IPS-15b (cell line): ENCODE data around the gene AGBL4.

Experiments
- H3K27me3 ChIP-seq: one replicate; pipeline ENCODE4 v1.6.1; 2013; ENCODE audit warnings: low read length; ENCODE audit not compliant: control insufficient read depth, insufficient read depth
- H3K36me3 ChIP-seq: one replicate; pipeline ENCODE4 v1.6.1; 2013; ENCODE audit warnings: low read length; ENCODE audit not compliant: control insufficient read depth, insufficient read depth
- H3K4me1 ChIP-seq: one replicate; pipeline ENCODE4 v1.6.1; 2013; ENCODE audit warnings: mild to moderate bottlenecking, low read length; ENCODE audit not compliant: control insufficient read depth, insufficient read depth
- H3K4me3 ChIP-seq: one replicate; pipeline ENCODE4 v1.5.1; 2013; ENCODE audit warnings: low read depth, low read length
- H3K9ac ChIP-seq: one replicate; pipeline ENCODE4 v1.6.1; 2013; ENCODE audit warnings: low read depth, mild to moderate bottlenecking, low read length
- H3K9me3 ChIP-seq: one replicate; pipeline ENCODE4 v1.6.1; 2013; ENCODE audit warnings: mild to moderate bottlenecking, low read length; ENCODE audit not compliant: control insufficient read depth, insufficient read depth

The AGBL4 gene

DNA sequence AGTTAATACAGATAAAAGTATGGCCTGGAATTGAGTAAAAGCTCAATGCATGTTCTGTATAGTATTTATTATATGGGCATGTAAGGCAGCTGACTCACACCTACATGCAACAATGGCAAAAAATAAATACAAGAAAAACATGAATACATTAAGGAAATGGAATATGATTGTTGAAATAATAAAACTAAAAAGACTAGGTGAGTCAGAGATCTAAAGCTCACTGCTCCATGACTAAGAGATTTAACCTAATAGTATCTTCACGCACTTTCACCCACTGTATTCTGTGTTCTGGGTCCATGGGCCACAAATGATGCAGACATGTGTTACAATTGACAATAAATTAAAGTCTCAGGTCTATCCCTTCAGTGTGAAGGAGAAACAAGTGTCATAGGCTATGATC, 607.0 kb downstream of the AGBL4 start:
- no peaks in the 10 kb centered on the region for H3K4me1 ChIP-seq
- no peaks in the 10 kb centered on the region for H3K27me3 ChIP-seq
- H3K9me3 ChIP-seq = no peaks in the 10 kb centered on the region

GRCh38 chr1:49408346-49408745, 615.4 kb downstream of the AGBL4 start:
- Histone ChIP-seq H3K36me3 (no peaks in the 10 kb centered on the region), H3K27me3 (no peaks in the 10 kb centered on the region), H3K4me1 (no peaks in the 10 kb centered on the region), H3K9ac (no peak overlapping the region), H3K4me3 (no peak overlapping the region), H3K9me3 (no peaks in the 10 kb centered on the region)

More for the DNA sequence above, 607.0 kb downstream of the AGBL4 start:
- H3K36me3 ChIP-seq = no peaks in the 10 kb centered on the region
- H3K4me3 ChIP-seq = no peak overlapping the region
- H3K9ac ChIP-seq = no peak overlapping the region

GRCh38 chr1:49397086-49397485, 626.7 kb downstream of the AGBL4 start:
- Histone ChIP-seq H3K4me3 (no peak overlapping the region), H3K9me3 (no peaks in the 10 kb centered on the region), H3K9ac (no peak overlapping the region), H3K36me3 (no peaks in the 10 kb centered on the region), H3K27me3 (no peaks in the 10 kb centered on the region), H3K4me1 (no peaks in the 10 kb centered on the region)

DNA sequence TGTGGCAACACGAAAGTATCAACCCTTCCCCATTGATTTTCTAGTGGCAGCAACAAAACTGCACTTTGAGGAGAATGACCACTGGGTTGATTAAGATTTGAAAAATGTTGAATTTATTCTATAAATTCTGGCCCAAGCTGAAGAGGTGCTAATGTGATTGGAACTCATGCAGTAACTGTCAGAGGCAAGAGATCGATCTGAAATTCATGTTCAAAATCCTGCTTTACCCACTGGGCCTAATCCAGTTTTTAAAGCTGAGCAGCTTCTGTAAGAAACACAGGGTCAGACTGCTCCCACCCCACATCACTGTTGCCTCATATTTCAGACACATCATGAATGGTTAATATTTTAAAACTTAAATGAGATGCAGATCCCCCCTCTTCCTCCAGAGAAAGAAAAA, 629.6 kb downstream of the AGBL4 start:
- Histone ChIP-seq H3K36me3 (no peaks in the 10 kb centered on the region), H3K9ac (no peak overlapping the region), H3K4me3 (no peak overlapping the region), H3K27me3 (no peaks in the 10 kb centered on the region), H3K4me1 (no peaks in the 10 kb centered on the region), H3K9me3 (no peaks in the 10 kb centered on the region)

- no peaks in the 10 kb centered on the region for H3K27me3 ChIP-seq
- H3K9me3 ChIP-seq = no peaks in the 10 kb centered on the region
- H3K36me3 ChIP-seq = no peaks in the 10 kb centered on the region
- no peak overlapping the region for H3K4me3 ChIP-seq
- H3K9ac ChIP-seq = no peak overlapping the region
- no peaks in the 10 kb centered on the region for H3K4me1 ChIP-seq
Observed at GRCh38 chr1:49389699-49390098, 634.1 kb downstream of the AGBL4 start.

DNA sequence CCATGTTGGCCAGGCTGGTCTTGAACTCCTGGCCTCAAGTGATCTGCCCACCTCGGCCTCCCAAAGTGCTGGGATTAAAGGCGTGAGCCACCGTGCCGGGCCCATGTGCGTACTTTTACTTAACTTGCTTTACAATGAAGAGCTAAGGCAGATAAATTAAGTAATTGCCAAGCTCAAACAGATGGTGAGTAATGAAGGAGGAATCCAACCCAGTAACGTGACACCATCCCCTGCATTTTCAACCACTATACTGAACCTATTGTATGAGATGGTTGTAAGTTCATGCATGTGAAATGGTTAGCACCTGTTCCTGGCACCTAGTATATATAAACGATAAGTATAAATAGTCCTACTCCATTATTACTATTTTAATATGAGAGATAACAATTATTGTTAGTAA, 659.1 kb downstream of the AGBL4 start:
- no peaks in the 10 kb centered on the region for H3K9me3 ChIP-seq
- H3K9ac ChIP-seq = no peak overlapping the region
- no peaks in the 10 kb centered on the region for H3K36me3 ChIP-seq
- H3K4me1 ChIP-seq = peaks cover 2% of the 10 kb centered on the region
- no peaks in the 10 kb centered on the region for H3K27me3 ChIP-seq
- no peak overlapping the region for H3K4me3 ChIP-seq

DNA sequence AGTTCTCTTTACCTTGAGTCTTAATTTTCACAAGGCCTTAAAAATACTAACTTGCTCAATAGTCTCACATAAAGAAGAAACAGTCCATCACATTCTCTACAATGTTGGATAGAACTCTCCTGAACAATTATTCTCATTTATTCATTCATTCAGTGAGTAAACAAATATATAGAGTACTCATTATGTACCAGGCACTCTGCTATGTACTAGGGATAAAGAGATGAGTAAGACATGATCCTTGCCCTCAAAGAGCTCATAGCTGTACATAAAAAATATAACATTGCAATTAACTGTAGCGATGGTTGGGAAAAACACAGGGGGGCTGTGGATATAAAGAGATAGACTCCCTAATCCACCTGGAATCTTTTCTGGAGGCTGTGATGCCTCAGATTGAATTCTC, 660.1 kb downstream of the AGBL4 start:
- no peaks in the 10 kb centered on the region for H3K9me3 ChIP-seq
- no peak overlapping the region for H3K4me3 ChIP-seq
- H3K4me1 ChIP-seq = peaks cover 2% of the 10 kb centered on the region
- H3K9ac ChIP-seq = no peak overlapping the region
- no peaks in the 10 kb centered on the region for H3K27me3 ChIP-seq
- H3K36me3 ChIP-seq = no peaks in the 10 kb centered on the region

GRCh38 chr1:49358036-49358435, 665.7 kb downstream of the AGBL4 start:
- peaks cover 32% of the 10 kb centered on the region for H3K27me3 ChIP-seq
- no peaks in the 10 kb centered on the region for H3K36me3 ChIP-seq
- no peak overlapping the region for H3K4me3 ChIP-seq
- H3K9ac ChIP-seq = no peak overlapping the region
- peaks cover 15% of the 10 kb centered on the region for H3K4me1 ChIP-seq
- H3K9me3 ChIP-seq = no peaks in the 10 kb centered on the region

DNA sequence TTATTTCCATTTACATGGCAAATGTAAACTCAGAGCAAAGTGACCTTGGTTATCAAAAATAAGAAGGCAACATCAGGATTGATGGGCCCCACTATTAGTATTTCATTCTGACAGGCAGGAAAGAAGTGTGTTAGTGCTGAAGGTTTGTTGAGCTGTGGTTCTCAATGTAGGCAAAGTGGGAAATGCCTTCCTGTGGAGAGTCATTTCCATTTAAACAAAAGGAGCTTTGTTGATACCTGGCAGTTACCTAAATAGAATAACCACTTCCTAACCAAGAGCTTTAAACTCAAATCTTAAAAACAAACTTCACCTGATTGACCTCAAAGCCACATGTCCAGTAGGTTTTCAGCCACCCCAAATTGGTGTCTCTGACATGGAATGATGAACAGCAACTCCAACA, 667.2 kb downstream of the AGBL4 start:
- peaks cover 32% of the 10 kb centered on the region for H3K27me3 ChIP-seq
- no peaks in the 10 kb centered on the region for H3K9me3 ChIP-seq
- peaks cover 18% of the 10 kb centered on the region for H3K4me1 ChIP-seq
- H3K9ac ChIP-seq = no peak overlapping the region
- no peak overlapping the region for H3K4me3 ChIP-seq
- no peaks in the 10 kb centered on the region for H3K36me3 ChIP-seq

- Histone ChIP-seq H3K36me3 (no peaks in the 10 kb centered on the region), H3K4me3 (no peak overlapping the region), H3K9ac (no peak overlapping the region), H3K9me3 (no peaks in the 10 kb centered on the region), H3K27me3 (peaks cover 17% of the 10 kb centered on the region), H3K4me1 (peaks cover 13% of the 10 kb centered on the region)
Observed at GRCh38 chr1:49351768-49352167, 672.0 kb downstream of the AGBL4 start.

- H3K27me3 ChIP-seq = no peaks in the 10 kb centered on the region
- H3K9me3 ChIP-seq = no peaks in the 10 kb centered on the region
- no peak overlapping the region for H3K9ac ChIP-seq
- H3K4me3 ChIP-seq = no peak overlapping the region
- no peaks in the 10 kb centered on the region for H3K36me3 ChIP-seq
- peaks cover 3% of the 10 kb centered on the region for H3K4me1 ChIP-seq
Observed at GRCh38 chr1:49346767-49347349, 676.9 kb downstream of the AGBL4 start.

- no peaks in the 10 kb centered on the region for H3K27me3 ChIP-seq
- H3K4me3 ChIP-seq = no peak overlapping the region
- no peaks in the 10 kb centered on the region for H3K36me3 ChIP-seq
- H3K4me1 ChIP-seq = no peaks in the 10 kb centered on the region
- no peaks in the 10 kb centered on the region for H3K9me3 ChIP-seq
- H3K9ac ChIP-seq = no peak overlapping the region
Observed at GRCh38 chr1:49340576-49340975, 683.2 kb downstream of the AGBL4 start.
